COR-L47 (cell line): ENCODE results near the gene GGA3.
"Not testable (repeated sequence)": the region's sequence is repeated elsewhere in the genome, so short reads cannot be mapped to it uniquely, and the experiment has no call there.

Source experiments
- DNase-seq: peaks from one replicate; lab custom pipeline; 2025; lab: John Stamatoyannopoulos, UW

GGA3 gene

GRCh38 chr17:75261336-75262111 lies at the start of gene GGA3, which contains the start of gene MRPS7:
GGA3 (minus strand) TSS chr17:75261606; CDS start chr17:75261587, 19 bp downstream.
MRPS7 (plus strand) TSS chr17:75261879; CDS start chr17:75261901, 22 bp downstream.
- peak; percentile 94 for DNase-seq

- DNase-seq = no peak
These were observed 47.6 kb upstream of the GGA3 start for GRCh38 chr17:75308732-75309629.

- DNase-seq = no peak
These were observed 46.7 kb upstream of the GGA3 start for GRCh38 chr17:75307957-75308731.

GRCh38 chr17:75301502-75302206 lies 40.2 kb upstream of the GGA3 start:
- no peak for DNase-seq

- DNase-seq = no peak
These were observed 39.6 kb upstream of the GGA3 start for GRCh38 chr17:75301049-75301448.

- DNase-seq = no peak
These were observed 38.9 kb upstream of the GGA3 start for GRCh38 chr17:75300280-75300679.

GRCh38 chr17:75295201-75296158 lies 34.1 kb upstream of the GGA3 start:
- DNase-seq = no peak

GRCh38 chr17:75292810-75293448 lies 31.5 kb upstream of the GGA3 start:
- DNase-seq = not testable (repeated sequence)

GRCh38 chr17:75289832-75290337 lies 28.5 kb upstream of the GGA3 start:
- DNase-seq = no peak

- DNase-seq = peak; percentile 95
These were observed 27.9 kb upstream of the GGA3 start, which contains the start of gene SLC25A19 for GRCh38 chr17:75289115-75289831. SLC25A19 (minus strand) TSS chr17:75289433; CDS start chr17:75286764, 2,669 bp downstream.

GRCh38 chr17:75288770-75289114 lies 27.3 kb upstream of the GGA3 start:
- DNase-seq = peak; percentile 56

GRCh38 chr17:75288359-75288758 lies 27.0 kb upstream of the GGA3 start:
- no peak for DNase-seq

GRCh38 chr17:75287221-75287620 lies 25.8 kb upstream of the GGA3 start:
- no peak for DNase-seq

- DNase-seq = no peak
These were observed 23.7 kb upstream of the GGA3 start for GRCh38 chr17:75285123-75285522.

GRCh38 chr17:75280189-75280588 lies 18.8 kb upstream of the GGA3 start:
- DNase-seq = not testable (repeated sequence)

GRCh38 chr17:75277664-75278071 lies 16.3 kb upstream of the GGA3 start:
- DNase-seq = no peak

GRCh38 chr17:75273977-75274708 lies 12.7 kb upstream of the GGA3 start:
- DNase-seq = no peak

- DNase-seq = no peak
These were observed 11.4 kb upstream of the GGA3 start for GRCh38 chr17:75272848-75273184.
